GM21619 (cell line): Measurements from ENCODE around the gene L1CAM.

Source experiments
- ATAC-seq: cut with Tn5 transposase; IDR thresholded peaks from one replicate; pipeline ENCODE4 v1.9.1; 2021; ENCODE audit not compliant: unreplicated experiment

The L1CAM gene

GRCh38 chrX:153812220-153812619 is 73.8 kb downstream of the L1CAM start:
- no peak for ATAC-seq
